Left ventricle myocardium inferior (tissue), 1 donor: ENCODE measurements around the gene CCIN. TPM values are rescaled to one million over a fixed set of nuclear protein-coding genes. Genes with fewer than 3 reads are reported as not detected.

Experiments
- DNase-seq: peaks from one replicate; pipeline ENCODE4 v3.0.0-alpha.2; 2020
- H3K27ac ChIP-seq: fragments of 200-600 bp; replicated peaks from 2 replicates; pipeline ENCODE4 v1.8.0; 2021
- H3K27me3 ChIP-seq: fragments of 200-600 bp; 2 replicates; pipeline ENCODE4 v1.8.0; 2021; ENCODE audit warnings: low read depth
- H3K36me3 ChIP-seq: fragments of 200-600 bp; 2 replicates; pipeline ENCODE4 v1.8.0; 2021
- H3K4me1 ChIP-seq: fragments of 200-600 bp; 2 replicates; pipeline ENCODE4 v1.8.0; 2021
- H3K4me3 ChIP-seq: fragments of 200-600 bp; 2 replicates; pipeline ENCODE4 v1.8.0; 2021; ENCODE audit warnings: mild to moderate bottlenecking, moderate library complexity
- H3K9me3 ChIP-seq: fragments of 200-600 bp; replicated peaks from 2 replicates; pipeline ENCODE4 v1.8.0; 2021
- CTCF ChIP-seq: fragments of 200-600 bp; IDR thresholded peaks from 2 replicates; pipeline ENCODE4 v1.8.0; 2021; ENCODE audit warnings: antibody characterized with exemption, mild to moderate bottlenecking, borderline replicate concordance
- intact Hi-C: fragments of 100-400 bp; cut with micrococcal nuclease; formaldehyde crosslinking; loops from one replicate; pipeline ENCODE4 v1.11.0; 2022
- total RNA-seq: library from RNA; stranded (reverse); fragmentation: NEBNext Ultra II Directional; extraction: Animal tissue kit (Norgen Biotek cat#: 25700); gene quantifications from one replicate; pipeline ENCODE4 v1.2.1, GENCODE V29; 2021
- donor health status: DM: no; HTN: yes; CAD: no; lungs with severe emphysema.

The CCIN gene
- total RNA-seq, 1 donor from 2014 or later: not detected

GRCh38 chr9:36132086-36132485 is 37.1 kb upstream of the CCIN start:
- Histone ChIP-seq H3K27me3 (peaks cover 10% of the 10 kb centered on the region), H3K4me3 (no peak overlapping the region), H3K9me3 (no peaks in the 10 kb centered on the region), H3K27ac (no peak overlapping the region), H3K36me3 (no peaks in the 10 kb centered on the region), H3K4me1 (peaks cover 15% of the 10 kb centered on the region)
- DNase-seq: no peak
- no peak for TF ChIP-seq CTCF
- intact Hi-C loops: no loop called here

- Histone ChIP-seq H3K4me1 (peaks cover 25% of the 10 kb centered on the region), H3K9me3 (no peaks in the 10 kb centered on the region), H3K36me3 (no peaks in the 10 kb centered on the region), H3K4me3 (no peak overlapping the region), H3K27me3 (peaks cover 20% of the 10 kb centered on the region), H3K27ac (no peak overlapping the region)
- intact Hi-C loops: no loop called here
- no peak for DNase-seq
- TF ChIP-seq CTCF: no peak
Observed at GRCh38 chr9:36134761-36135505, 34.3 kb upstream of the CCIN start.

GRCh38 chr9:36135741-36136271 is 33.4 kb upstream of the CCIN start:
- no peak for DNase-seq

GRCh38 chr9:36136272-36136893 is 32.8 kb upstream of the CCIN start, which contains the start of gene GLIPR2:
GLIPR2 (plus strand) TSS chr9:36136733; CDS start chr9:36136779, 46 bp downstream.
- TF ChIP-seq CTCF: peak; percentile 36
- DNase-seq: peak; percentile 83
- no peaks in the 10 kb centered on the region for H3K9me3 ChIP-seq
- H3K27me3 ChIP-seq: peaks cover 20% of the 10 kb centered on the region
- peaks cover 32% of the 10 kb centered on the region for H3K4me1 ChIP-seq
- no peaks in the 10 kb centered on the region for H3K36me3 ChIP-seq
- H3K27ac ChIP-seq: peak within 1 kb of the TSS; percentile 74
- H3K4me3 ChIP-seq: peak within 1 kb of the TSS; percentile 92
- intact Hi-C loops: no loop called here

More at GRCh38 chr9:36135741-36136271, 33.4 kb upstream of the CCIN start:
- peak overlapping the region; percentile 92 for H3K4me3 ChIP-seq
- no peak for TF ChIP-seq CTCF
- peaks cover 20% of the 10 kb centered on the region for H3K27me3 ChIP-seq
- H3K36me3 ChIP-seq: no peaks in the 10 kb centered on the region
- H3K27ac ChIP-seq: peak overlapping the region; percentile 74
- intact Hi-C loops: no loop called here
- H3K9me3 ChIP-seq: no peaks in the 10 kb centered on the region
- H3K4me1 ChIP-seq: peaks cover 27% of the 10 kb centered on the region

GRCh38 chr9:36136894-36137391 is 32.2 kb upstream of the CCIN start:
- H3K27ac ChIP-seq: peak overlapping the region; percentile 74
- no peak for DNase-seq
- no peaks in the 10 kb centered on the region for H3K36me3 ChIP-seq
- no peak for TF ChIP-seq CTCF
- peaks cover 20% of the 10 kb centered on the region for H3K27me3 ChIP-seq
- H3K4me3 ChIP-seq: peak overlapping the region; percentile 92
- intact Hi-C loops: no loop called here
- H3K4me1 ChIP-seq: peaks cover 37% of the 10 kb centered on the region
- H3K9me3 ChIP-seq: no peaks in the 10 kb centered on the region
